Neural cell (in vitro differentiated cells): Measurements from ENCODE around the gene PDE9A. TPM values are rescaled to one million over a fixed set of nuclear protein-coding genes. Genes with fewer than 3 reads are reported as not detected.

Experiments
- H2AFZ ChIP-seq: fragments of 200-600, 300-800 bp; sonication (generic), shearing (Covaris generic); 2 replicates; pipeline ENCODE4 v1.6.0; 2014; ENCODE audit warnings: low read depth, mild to moderate bottlenecking, antibody characterized with exemption, low read length, moderate library complexity
- H3F3A ChIP-seq: fragments of 200-600 bp; shearing (Covaris generic); 2 replicates; pipeline ENCODE4 v1.6.1; 2016; ENCODE audit warnings: mild to moderate bottlenecking, moderate library complexity, mixed read lengths, antibody characterized with exemption, low read length; ENCODE audit not compliant: insufficient read depth, poor library complexity, severe bottlenecking
- H3K27ac ChIP-seq: fragments of 200-600, 300-800 bp; sonication (generic), shearing (Covaris generic); 2 replicates; pipeline ENCODE4 v1.5.1; 2014; ENCODE audit warnings: mild to moderate bottlenecking, low read length, moderate library complexity
- H3K27me3 ChIP-seq: fragments of 300-800, 200-600 bp; sonication (generic), shearing (Covaris generic); 2 replicates; pipeline ENCODE4 v1.6.0; 2014; ENCODE audit warnings: mild to moderate bottlenecking, low read depth, low read length, moderate library complexity; ENCODE audit not compliant: insufficient read depth
- H3K36me3 ChIP-seq: fragments of 300-800, 200-600 bp; sonication (generic), shearing (Covaris generic); 2 replicates; pipeline ENCODE4 v1.5.1; 2014; ENCODE audit warnings: mild to moderate bottlenecking, antibody characterized with exemption, low read length, moderate library complexity; ENCODE audit not compliant: insufficient read depth
- H3K4me2 ChIP-seq: fragments of 300-800, 200-600 bp; sonication (generic), shearing (Covaris generic); 2 replicates; pipeline ENCODE4 v1.6.0; 2014; ENCODE audit warnings: mild to moderate bottlenecking, low read length
- H3K4me3 ChIP-seq: fragments of 300-800, 200-600 bp; sonication (generic), shearing (Covaris generic); 2 replicates; pipeline ENCODE4 v1.5.1; 2014; ENCODE audit warnings: mild to moderate bottlenecking, low read length, moderate library complexity
- H3K79me2 ChIP-seq: fragments of 200-600 bp; shearing (Covaris generic); replicated peaks from 2 replicates; pipeline ENCODE4 v1.6.0; 2014; ENCODE audit warnings: mild to moderate bottlenecking, low read length, moderate library complexity; ENCODE audit not compliant: insufficient read depth
- H3K9ac ChIP-seq: fragments of 300-800, 200-600 bp; sonication (generic), shearing (Covaris generic); 2 replicates; pipeline ENCODE4 v1.6.1; 2016; ENCODE audit warnings: mild to moderate bottlenecking, low read length, mixed read lengths
- H3K9me2 ChIP-seq: fragments of 200-600 bp; shearing (Covaris generic); 2 replicates; pipeline ENCODE4 v1.6.1; 2016; ENCODE audit warnings: mild to moderate bottlenecking, low read length, mixed read lengths; ENCODE audit not compliant: insufficient read depth
- H3K9me3 ChIP-seq: fragments of 200-600, 300-800 bp; sonication (generic), shearing (Covaris generic); 2 replicates; pipeline ENCODE4 v1.6.1; 2016; ENCODE audit warnings: mild to moderate bottlenecking, mixed run types, low read length, moderate library complexity, mixed read lengths
- H4K20me1 ChIP-seq: fragments of 200-600 bp; shearing (Covaris generic); 2 replicates; pipeline ENCODE4 v1.6.1; 2016; ENCODE audit warnings: mild to moderate bottlenecking, mixed run types; ENCODE audit not compliant: insufficient read depth
- CTCF ChIP-seq: fragments of 450-650 bp; IDR thresholded peaks from 2 replicates; pipeline ENCODE4 v1.5.1; 2014; ENCODE audit warnings: antibody characterized with exemption, mild to moderate bottlenecking, moderate library complexity; ENCODE audit not compliant: poor library complexity, severe bottlenecking
- EP300 ChIP-seq: fragments of 450-650 bp; conservative IDR thresholded peaks from 2 replicates; pipeline ENCODE4 v1.6.1; 2014; ENCODE audit warnings: antibody characterized with exemption, mild to moderate bottlenecking, moderate library complexity; ENCODE audit not compliant: poor library complexity, severe bottlenecking
- EZH2 ChIP-seq: fragments of 200-600, 300-800 bp; shearing (Covaris generic), sonication (generic); IDR thresholded peaks from 2 replicates; pipeline ENCODE4 v1.6.1; 2014; ENCODE audit warnings: antibody characterized with exemption, low read length, borderline replicate concordance, mild to moderate bottlenecking; ENCODE audit not compliant: insufficient read depth, poor library complexity, severe bottlenecking
- MXI1 ChIP-seq: fragments of 450-650 bp; conservative IDR thresholded peaks from 2 replicates; pipeline ENCODE4 v1.6.1; 2014; ENCODE audit warnings: antibody characterized with exemption, mild to moderate bottlenecking; ENCODE audit not compliant: poor library complexity, severe bottlenecking
- POLR2AphosphoS5 ChIP-seq: IDR thresholded peaks from 2 replicates; pipeline ENCODE4 v1.6.1; 2012
- RAD21 ChIP-seq: fragments of 450-650 bp; conservative IDR thresholded peaks from 2 replicates; pipeline ENCODE4 v1.6.1; 2014; ENCODE audit warnings: antibody characterized with exemption, mild to moderate bottlenecking, moderate library complexity
- REST ChIP-seq: IDR thresholded peaks from 2 replicates; pipeline ENCODE4 v1.6.1; 2012; ENCODE audit warnings: borderline replicate concordance
- SMC3 ChIP-seq: fragments of 450-650 bp; conservative IDR thresholded peaks from 2 replicates; pipeline ENCODE4 v1.6.1; 2014; ENCODE audit warnings: antibody characterized with exemption, mild to moderate bottlenecking, moderate library complexity; ENCODE audit not compliant: poor library complexity
- TAF1 ChIP-seq: IDR thresholded peaks from 2 replicates; pipeline ENCODE4 v1.6.1; 2012; ENCODE audit warnings: low read depth
- polyA plus RNA-seq: library from polyadenylated mRNA; depleted of rRNA; stranded (reverse); fragments of >200 nt; gene quantifications from 2 replicates; pipeline ENCODE4 v1.2.3, GENCODE V29; 2014

Gene PDE9A
- polyA plus RNA-seq, 1 donor from 2014 or later, result 32.2 TPM

GRCh38 chr21:42621166-42621818 lies 32.1 kb upstream of the PDE9A start:
- Histone ChIP-seq H2AFZ (no peak overlapping the region), H3K9ac (no peak overlapping the region), H3F3A (no peaks in the 10 kb centered on the region), H3K4me2 (no peak overlapping the region), H3K79me2 (no peaks in the 10 kb centered on the region), H3K27me3 (no peaks in the 10 kb centered on the region), H3K4me3 (no peak overlapping the region), H3K9me2 (no peaks in the 10 kb centered on the region), H4K20me1 (no peaks in the 10 kb centered on the region), H3K9me3 (no peaks in the 10 kb centered on the region), H3K27ac (no peak overlapping the region), H3K36me3 (no peaks in the 10 kb centered on the region)
- TF ChIP-seq TAF1, result no peak
- no peak for TF ChIP-seq POLR2AphosphoS5
- TF ChIP-seq SMC3, result no peak
- TF ChIP-seq RAD21, result no peak
- TF ChIP-seq CTCF, result no peak
- no peak for TF ChIP-seq REST
- no peak for TF ChIP-seq EZH2
- no peak for TF ChIP-seq MXI1
- TF ChIP-seq EP300, result no peak

GRCh38 chr21:42621819-42622177 lies 31.6 kb upstream of the PDE9A start:
- Histone ChIP-seq H3F3A (no peaks in the 10 kb centered on the region), H2AFZ (no peak overlapping the region), H3K36me3 (no peaks in the 10 kb centered on the region), H3K27me3 (no peaks in the 10 kb centered on the region), H4K20me1 (no peaks in the 10 kb centered on the region), H3K9ac (no peak overlapping the region), H3K4me2 (no peak overlapping the region), H3K4me3 (no peak overlapping the region), H3K9me3 (no peaks in the 10 kb centered on the region), H3K27ac (no peak overlapping the region), H3K79me2 (no peaks in the 10 kb centered on the region), H3K9me2 (no peaks in the 10 kb centered on the region)
- TF ChIP-seq MXI1 (no peak), EZH2 (no peak), CTCF (no peak), TAF1 (no peak), RAD21 (no peak), POLR2AphosphoS5 (no peak), EP300 (no peak), SMC3 (no peak), REST (no peak)
